Neural progenitor cell (in vitro differentiated cells): ENCODE measurements around the gene URB1.

Experiments
- CTCF ChIP-seq: fragments of 200-600 bp; sonication (generic); IDR thresholded peaks from 2 replicates; pipeline ENCODE4 v1.5.1; 2017; ENCODE audit warnings: antibody characterized with exemption, mild to moderate bottlenecking
- EZH2phosphoT487 ChIP-seq: fragments of 200-600 bp; sonication (generic); IDR thresholded peaks from 2 replicates; pipeline ENCODE4 v1.6.1; 2017; ENCODE audit warnings: antibody characterized with exemption

DNA sequence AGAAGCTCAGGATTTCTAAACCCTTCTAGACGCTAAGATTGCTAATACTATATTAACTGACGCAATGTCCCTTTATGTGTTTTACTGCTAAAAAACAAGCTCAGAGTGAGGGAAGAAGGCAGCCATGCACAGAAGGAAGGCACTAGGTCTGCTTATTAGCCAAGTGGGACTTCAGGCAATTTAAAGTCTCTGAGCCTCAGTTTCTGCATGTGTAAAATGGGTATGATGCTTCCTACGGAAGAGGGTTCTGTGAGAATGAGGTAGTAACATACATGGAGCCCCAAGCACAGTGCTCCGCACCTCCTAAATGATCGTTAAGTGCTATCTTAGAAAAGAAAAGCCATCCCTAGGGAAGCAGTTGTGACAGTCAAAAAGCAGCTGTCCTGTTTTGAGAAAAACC is 130.9 kb downstream of the URB1 start:
- TF ChIP-seq CTCF (no peak), EZH2phosphoT487 (no peak)
